Tibial nerve (tissue), 4 donors: ENCODE data around the gene SLC17A2. TPM values are rescaled to one million over a fixed set of nuclear protein-coding genes. Genes with fewer than 3 reads are reported as not detected.
"Not testable (repeated sequence)": the region's sequence is repeated elsewhere in the genome, so short reads cannot be mapped to it uniquely, and the experiment has no call there.

Experiments used
- DNase-seq, 2 donors: peaks; one replicate each; pipeline ENCODE4 v3.0.0-alpha.2; 2019; ENCODE audit warnings: low spot score in 2 of 2
- H3K27ac ChIP-seq, 4 donors: fragments of 200-600 bp; sonication (generic) in 3 of 4; one replicate each; pipeline ENCODE4 v1.5.1; 2017 to 2019; ENCODE audit warnings: mild to moderate bottlenecking in 1 of 4
- H3K27me3 ChIP-seq, 2 donors: fragments of 200-600 bp; sonication (generic) in 1 of 2; one replicate each; pipeline versions ENCODE4 v1.5.1 to v1.6.0; 2017 to 2019
- H3K36me3 ChIP-seq, 3 donors: fragments of 200-600 bp; sonication (generic); one replicate each; pipeline ENCODE4 v1.5.1; 2018 to 2019
- H3K4me1 ChIP-seq, 4 donors: fragments of 200-600 bp; sonication (generic) in 3 of 4; one replicate each; pipeline ENCODE4 v1.5.1; 2017 to 2019
- H3K4me3 ChIP-seq, 4 donors: fragments of 200-600 bp; sonication (generic) in 3 of 4; one replicate each; pipeline ENCODE4 v1.5.1; 2017 to 2019; ENCODE audit warnings: mild to moderate bottlenecking in 1 of 4, moderate library complexity in 1 of 4
- H3K9me3 ChIP-seq, 4 donors: fragments of 200-600 bp; sonication (generic) in 3 of 4; one replicate each; pipeline ENCODE4 v1.5.1; 2017 to 2019
- CTCF ChIP-seq, 5 experiments: fragments of 200-600 bp in 3 of 5; fragments of 450-650 bp in 2 of 5; sonication (generic) in 3 of 5; IDR thresholded peaks; one replicate each; pipeline ENCODE4 v1.5.1; 2016 to 2019; ENCODE audit warnings: antibody characterized with exemption in 5 of 5, mild to moderate bottlenecking in 3 of 5, moderate library complexity in 2 of 5
- EP300 ChIP-seq, 2 donors: sonication (generic); formaldehyde crosslinking; IDR thresholded peaks; one replicate each; pipeline ENCODE4 v1.6.1; 2017; ENCODE audit warnings: antibody characterized with exemption in 2 of 2, mild to moderate bottlenecking in 1 of 2
- POLR2A ChIP-seq, 2 donors: fragments of 450-650 bp; IDR thresholded peaks; one replicate each; pipeline ENCODE4 v1.6.1; 2017; ENCODE audit warnings: antibody characterized with exemption in 2 of 2, mild to moderate bottlenecking in 2 of 2, moderate library complexity in 2 of 2
- WGBS, 2 donors: methylation state at CpG; one replicate each; pipeline ENCODE4 v1.1.5; 2018; 5-methylcytosine and 5-hydroxymethylcytosine counted together
- total RNA-seq, 4 donors: library from RNA; depleted of rRNA; stranded (reverse); fragments of >200 nt; gene quantifications; one replicate each; pipeline ENCODE4 v1.1.0, GENCODE V29; 2016

SLC17A2 gene
- total RNA-seq, 4 donors from 2014 or later = not detected

- Histone ChIP-seq H3K36me3 (no peaks in the 10 kb centered on the region), H3K9me3 (no peaks in the 10 kb centered on the region), H3K27ac (no peak overlapping the region), H3K27me3 (no peaks in the 10 kb centered on the region), H3K4me3 (no peak overlapping the region), H3K4me1 (no peaks in the 10 kb centered on the region)
- 73 to 80% methylated on average over 2 of the region's 2 CpGs for WGBS, 2 donors
- DNase-seq = no peak
- TF ChIP-seq EP300 (IDR thresholded peaks at IDR 0.05) (no peak), CTCF (IDR thresholded peaks at IDR 0.05) (no peak), POLR2A (IDR thresholded peaks at IDR 0.05) (no peak)
Observed at GRCh38 chr6:25939593-25939992, 9.1 kb upstream of the SLC17A2 start.

- WGBS, 2 donors = 88 to 92% methylated on average over 5 of the region's 5 CpGs
- no peaks in the 10 kb centered on the region for H3K9me3 ChIP-seq
Observed at GRCh38 chr6:25935953-25936352, 5.5 kb upstream of the SLC17A2 start.

GRCh38 chr6:25934735-25935313, 4.3 kb upstream of the SLC17A2 start:
- DNase-seq = no peak
- Histone ChIP-seq H3K4me1 (no peaks in the 10 kb centered on the region), H3K27ac (no peak overlapping the region), H3K27me3 (no peaks in the 10 kb centered on the region), H3K9me3 (no peaks in the 10 kb centered on the region), H3K36me3 (no peaks in the 10 kb centered on the region), H3K4me3 (no peak overlapping the region)
- 67 to 77% methylated on average over 3 of the region's 3 CpGs for WGBS, 2 donors
- no peak for TF ChIP-seq POLR2A (IDR thresholded peaks at IDR 0.05)
- TF ChIP-seq EP300 (IDR thresholded peaks at IDR 0.05) = no peak
- no peak for TF ChIP-seq CTCF (IDR thresholded peaks at IDR 0.05)

More at GRCh38 chr6:25935953-25936352, 5.5 kb upstream of the SLC17A2 start:
- H3K4me1 ChIP-seq = no peaks in the 10 kb centered on the region
- TF ChIP-seq CTCF (IDR thresholded peaks at IDR 0.05) = no peak
- no peak for TF ChIP-seq EP300 (IDR thresholded peaks at IDR 0.05)
- no peak for TF ChIP-seq POLR2A (IDR thresholded peaks at IDR 0.05)
- no peak overlapping the region for H3K27ac ChIP-seq
- no peak for DNase-seq
- H3K36me3 ChIP-seq = no peaks in the 10 kb centered on the region
- no peaks in the 10 kb centered on the region for H3K27me3 ChIP-seq
- H3K4me3 ChIP-seq = no peak overlapping the region

GRCh38 chr6:25934156-25934555, 3.7 kb upstream of the SLC17A2 start:
- H3K4me3 ChIP-seq = no peak overlapping the region
- H3K27me3 ChIP-seq = no peaks in the 10 kb centered on the region
- TF ChIP-seq EP300 (IDR thresholded peaks at IDR 0.05) (no peak), CTCF (IDR thresholded peaks at IDR 0.05) (no peak), POLR2A (IDR thresholded peaks at IDR 0.05) (no peak)
- no peak for DNase-seq
- no peaks in the 10 kb centered on the region for H3K9me3 ChIP-seq
- H3K36me3 ChIP-seq = no peaks in the 10 kb centered on the region
- no peaks in the 10 kb centered on the region for H3K4me1 ChIP-seq
- H3K27ac ChIP-seq = no peak overlapping the region
- 74 to 76% methylated on average over 2 of the region's 2 CpGs for WGBS, 2 donors

GRCh38 chr6:25931411-25931709, 869 bp upstream of the SLC17A2 start:
- Histone ChIP-seq H3K4me1 (no peaks in the 10 kb centered on the region), H3K27me3 (no peaks in the 10 kb centered on the region), H3K9me3 (no peaks in the 10 kb centered on the region), H3K27ac (no peak overlapping the region), H3K36me3 (no peaks in the 10 kb centered on the region), H3K4me3 (no peak overlapping the region)
- 70 to 73% methylated on average over 1 of the region's 1 CpG for WGBS, 2 donors
- no peak for DNase-seq
- no peak for TF ChIP-seq CTCF (IDR thresholded peaks at IDR 0.05)
- no peak for TF ChIP-seq POLR2A (IDR thresholded peaks at IDR 0.05)
- TF ChIP-seq EP300 (IDR thresholded peaks at IDR 0.05) = no peak

GRCh38 chr6:25929785-25930184, 706 bp downstream of the SLC17A2 start:
- H3K27me3 ChIP-seq, H3K36me3 ChIP-seq, H3K4me1 ChIP-seq, DNase-seq, H3K4me3 ChIP-seq, H3K9me3 ChIP-seq, H3K27ac ChIP-seq: not testable (repeated sequence)
- 94 to 98% methylated on average over 12 of the region's 12 CpGs for WGBS, 2 donors
